ENCODE data around the gene ULK4.

DNA sequence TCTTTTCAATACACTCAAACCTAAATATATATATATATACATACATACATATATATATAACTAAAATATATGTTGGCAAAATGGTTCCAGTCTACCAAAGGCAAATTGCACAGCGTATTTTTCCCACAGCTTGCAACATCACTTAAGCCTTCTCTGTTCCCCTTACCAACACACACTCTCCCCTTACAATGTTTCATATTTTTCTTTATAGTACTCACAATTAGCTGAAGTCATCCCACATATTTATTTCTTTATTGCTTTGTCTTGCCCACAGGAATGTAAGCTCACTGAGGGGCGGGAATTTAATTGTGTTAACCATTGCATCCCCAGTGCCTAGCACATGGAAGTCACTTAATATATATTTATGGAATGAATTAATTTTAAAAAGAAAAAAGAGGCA, 288.3 kb downstream of the ULK4 start:
- TF ChIP-seq RAD21 (IDR thresholded peaks at IDR 0.05; ENCODE audit: low read length) (no peak), MXI1 (IDR thresholded peaks at IDR 0.05; ENCODE audit: borderline replicate concordance, low read depth, low read length) (no peak), SMC3 (IDR thresholded peaks at IDR 0.05; ENCODE audit: low read depth, low read length) (no peak), MAZ (IDR thresholded peaks at IDR 0.05; ENCODE audit: borderline replicate concordance, low read depth, low read length) (no peak), POLR2A (IDR thresholded peaks at IDR 0.05; ENCODE audit: low read depth, low read length) (no peak), RCOR1 (IDR thresholded peaks at IDR 0.05; ENCODE audit: insufficient replicate concordance, low read length) (no peak), CEBPB (IDR thresholded peaks at IDR 0.05; ENCODE audit: low read depth, low read length) (peak; percentile 75)
- TF ChIP-seq, protein P1, sequence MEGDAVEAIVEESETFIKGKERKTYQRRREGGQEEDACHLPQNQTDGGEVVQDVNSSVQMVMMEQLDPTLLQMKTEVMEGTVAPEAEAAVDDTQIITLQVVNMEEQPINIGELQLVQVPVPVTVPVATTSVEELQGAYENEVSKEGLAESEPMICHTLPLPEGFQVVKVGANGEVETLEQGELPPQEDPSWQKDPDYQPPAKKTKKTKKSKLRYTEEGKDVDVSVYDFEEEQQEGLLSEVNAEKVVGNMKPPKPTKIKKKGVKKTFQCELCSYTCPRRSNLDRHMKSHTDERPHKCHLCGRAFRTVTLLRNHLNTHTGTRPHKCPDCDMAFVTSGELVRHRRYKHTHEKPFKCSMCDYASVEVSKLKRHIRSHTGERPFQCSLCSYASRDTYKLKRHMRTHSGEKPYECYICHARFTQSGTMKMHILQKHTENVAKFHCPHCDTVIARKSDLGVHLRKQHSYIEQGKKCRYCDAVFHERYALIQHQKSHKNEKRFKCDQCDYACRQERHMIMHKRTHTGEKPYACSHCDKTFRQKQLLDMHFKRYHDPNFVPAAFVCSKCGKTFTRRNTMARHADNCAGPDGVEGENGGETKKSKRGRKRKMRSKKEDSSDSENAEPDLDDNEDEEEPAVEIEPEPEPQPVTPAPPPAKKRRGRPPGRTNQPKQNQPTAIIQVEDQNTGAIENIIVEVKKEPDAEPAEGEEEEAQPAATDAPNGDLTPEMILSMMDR (conservative IDR thresholded peaks at IDR 0.05; ENCODE audit: low read depth, low read length), result no peak
- TF ChIP-seq, protein P2, sequence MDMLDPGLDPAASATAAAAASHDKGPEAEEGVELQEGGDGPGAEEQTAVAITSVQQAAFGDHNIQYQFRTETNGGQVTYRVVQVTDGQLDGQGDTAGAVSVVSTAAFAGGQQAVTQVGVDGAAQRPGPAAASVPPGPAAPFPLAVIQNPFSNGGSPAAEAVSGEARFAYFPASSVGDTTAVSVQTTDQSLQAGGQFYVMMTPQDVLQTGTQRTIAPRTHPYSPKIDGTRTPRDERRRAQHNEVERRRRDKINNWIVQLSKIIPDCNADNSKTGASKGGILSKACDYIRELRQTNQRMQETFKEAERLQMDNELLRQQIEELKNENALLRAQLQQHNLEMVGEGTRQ (IDR thresholded peaks at IDR 0.05; ENCODE audit: low read depth, low read length), result no peak
- TF ChIP-seq, protein P3, sequence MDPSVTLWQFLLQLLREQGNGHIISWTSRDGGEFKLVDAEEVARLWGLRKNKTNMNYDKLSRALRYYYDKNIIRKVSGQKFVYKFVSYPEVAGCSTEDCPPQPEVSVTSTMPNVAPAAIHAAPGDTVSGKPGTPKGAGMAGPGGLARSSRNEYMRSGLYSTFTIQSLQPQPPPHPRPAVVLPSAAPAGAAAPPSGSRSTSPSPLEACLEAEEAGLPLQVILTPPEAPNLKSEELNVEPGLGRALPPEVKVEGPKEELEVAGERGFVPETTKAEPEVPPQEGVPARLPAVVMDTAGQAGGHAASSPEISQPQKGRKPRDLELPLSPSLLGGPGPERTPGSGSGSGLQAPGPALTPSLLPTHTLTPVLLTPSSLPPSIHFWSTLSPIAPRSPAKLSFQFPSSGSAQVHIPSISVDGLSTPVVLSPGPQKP (IDR thresholded peaks at IDR 0.05; ENCODE audit: borderline replicate concordance, low read depth, low read length), result no peak
